Measurements from ENCODE around the gene SYT17.

Gene SYT17, protein sequence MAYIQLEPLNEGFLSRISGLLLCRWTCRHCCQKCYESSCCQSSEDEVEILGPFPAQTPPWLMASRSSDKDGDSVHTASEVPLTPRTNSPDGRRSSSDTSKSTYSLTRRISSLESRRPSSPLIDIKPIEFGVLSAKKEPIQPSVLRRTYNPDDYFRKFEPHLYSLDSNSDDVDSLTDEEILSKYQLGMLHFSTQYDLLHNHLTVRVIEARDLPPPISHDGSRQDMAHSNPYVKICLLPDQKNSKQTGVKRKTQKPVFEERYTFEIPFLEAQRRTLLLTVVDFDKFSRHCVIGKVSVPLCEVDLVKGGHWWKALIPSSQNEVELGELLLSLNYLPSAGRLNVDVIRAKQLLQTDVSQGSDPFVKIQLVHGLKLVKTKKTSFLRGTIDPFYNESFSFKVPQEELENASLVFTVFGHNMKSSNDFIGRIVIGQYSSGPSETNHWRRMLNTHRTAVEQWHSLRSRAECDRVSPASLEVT

GRCh38 chr16:19167710-19168370 lies at the start of gene SYT17:
Gene SYT17, plus strand, starts transcription at chr16:19168240. Its CDS starts 407 bp downstream, at chr16:19168647.
- Histone ChIP-seq H3K36me3 (ENCODE audit: insufficient read depth, low read length) (no peaks in the 10 kb centered on the region), H4K20me1 (ENCODE audit: insufficient read depth, low read length) (no peaks in the 10 kb centered on the region), H2AFZ (ENCODE audit: low read depth, low read length) (no peak within 1 kb of the TSS), H3K27me3 (ENCODE audit: insufficient read depth, low read length, poor library complexity) (no peaks in the 10 kb centered on the region), H3K9ac (ENCODE audit: low read depth, low read length) (no peak within 1 kb of the TSS), H3K27ac (ENCODE audit: low read length) (no peak within 1 kb of the TSS), H3K4me3 (ENCODE audit: low read depth in 1 of 2, low read length in 2 of 2) (no peak within 1 kb of the TSS), H3K9me3 (ENCODE audit: insufficient read depth, low read length, severe bottlenecking) (peaks cover 2% of the 10 kb centered on the region), H3K79me2 (ENCODE audit: insufficient read depth, low read length) (no peaks in the 10 kb centered on the region), H3K4me2 (ENCODE audit: insufficient read depth, low read length) (no peak within 1 kb of the TSS), H3K4me1 (ENCODE audit: insufficient read depth, low read length) (no peaks in the 10 kb centered on the region)
- ATAC-seq (ENCODE audit: insufficient read depth, low read depth) (no peak), DNase-seq (no peak)
- TF ChIP-seq, protein P1, sequence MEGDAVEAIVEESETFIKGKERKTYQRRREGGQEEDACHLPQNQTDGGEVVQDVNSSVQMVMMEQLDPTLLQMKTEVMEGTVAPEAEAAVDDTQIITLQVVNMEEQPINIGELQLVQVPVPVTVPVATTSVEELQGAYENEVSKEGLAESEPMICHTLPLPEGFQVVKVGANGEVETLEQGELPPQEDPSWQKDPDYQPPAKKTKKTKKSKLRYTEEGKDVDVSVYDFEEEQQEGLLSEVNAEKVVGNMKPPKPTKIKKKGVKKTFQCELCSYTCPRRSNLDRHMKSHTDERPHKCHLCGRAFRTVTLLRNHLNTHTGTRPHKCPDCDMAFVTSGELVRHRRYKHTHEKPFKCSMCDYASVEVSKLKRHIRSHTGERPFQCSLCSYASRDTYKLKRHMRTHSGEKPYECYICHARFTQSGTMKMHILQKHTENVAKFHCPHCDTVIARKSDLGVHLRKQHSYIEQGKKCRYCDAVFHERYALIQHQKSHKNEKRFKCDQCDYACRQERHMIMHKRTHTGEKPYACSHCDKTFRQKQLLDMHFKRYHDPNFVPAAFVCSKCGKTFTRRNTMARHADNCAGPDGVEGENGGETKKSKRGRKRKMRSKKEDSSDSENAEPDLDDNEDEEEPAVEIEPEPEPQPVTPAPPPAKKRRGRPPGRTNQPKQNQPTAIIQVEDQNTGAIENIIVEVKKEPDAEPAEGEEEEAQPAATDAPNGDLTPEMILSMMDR (IDR thresholded peaks at IDR 0.05; ENCODE audit: borderline replicate concordance, extremely low read depth, low read length, poor library complexity, severe bottlenecking): no peak
- TF ChIP-seq EZH2 (IDR thresholded peaks at IDR 0.05; ENCODE audit: borderline replicate concordance, low read depth, low read length, severe bottlenecking): no peak

- Histone ChIP-seq H3K9ac (ENCODE audit: low read depth, low read length) (no peak overlapping the region), H3K9me3 (ENCODE audit: insufficient read depth, low read length, severe bottlenecking) (no peaks in the 10 kb centered on the region), H2AFZ (ENCODE audit: low read depth, low read length) (no peak overlapping the region), H3K79me2 (ENCODE audit: insufficient read depth, low read length) (no peaks in the 10 kb centered on the region), H3K27ac (ENCODE audit: low read length) (no peak overlapping the region), H3K4me3 (ENCODE audit: low read depth in 1 of 2, low read length in 2 of 2) (no peak overlapping the region), H3K27me3 (ENCODE audit: insufficient read depth, low read length, poor library complexity) (peaks cover 17% of the 10 kb centered on the region), H3K4me2 (ENCODE audit: insufficient read depth, low read length) (no peak overlapping the region), H3K36me3 (ENCODE audit: insufficient read depth, low read length) (no peaks in the 10 kb centered on the region), H4K20me1 (ENCODE audit: insufficient read depth, low read length) (no peaks in the 10 kb centered on the region), H3K4me1 (ENCODE audit: insufficient read depth, low read length) (no peaks in the 10 kb centered on the region)
- ATAC-seq (ENCODE audit: insufficient read depth, low read depth): no peak
- TF ChIP-seq, protein P1 (IDR thresholded peaks at IDR 0.05; ENCODE audit: borderline replicate concordance, extremely low read depth, low read length, poor library complexity, severe bottlenecking): no peak
- no peak for TF ChIP-seq EZH2 (IDR thresholded peaks at IDR 0.05; ENCODE audit: borderline replicate concordance, low read depth, low read length, severe bottlenecking)
- no peak for DNase-seq
Measured at GRCh38 chr16:19118938-19119431, 49.1 kb upstream of the SYT17 start.

- H3K27ac ChIP-seq (ENCODE audit: low read length): no peak overlapping the region
Measured at GRCh38 chr16:19119564-19119963, 48.5 kb upstream of the SYT17 start.

More at GRCh38 chr16:19119564-19119963, 48.5 kb upstream of the SYT17 start:
- no peak overlapping the region for H3K9ac ChIP-seq (ENCODE audit: low read depth, low read length)
- H3K79me2 ChIP-seq (ENCODE audit: insufficient read depth, low read length): no peaks in the 10 kb centered on the region
- no peaks in the 10 kb centered on the region for H3K9me3 ChIP-seq (ENCODE audit: insufficient read depth, low read length, severe bottlenecking)
- no peak overlapping the region for H3K4me2 ChIP-seq (ENCODE audit: insufficient read depth, low read length)
- H3K36me3 ChIP-seq (ENCODE audit: insufficient read depth, low read length): no peaks in the 10 kb centered on the region
- H3K27me3 ChIP-seq (ENCODE audit: insufficient read depth, low read length, poor library complexity): peaks cover 17% of the 10 kb centered on the region
- DNase-seq (no peak), ATAC-seq (ENCODE audit: insufficient read depth, low read depth) (no peak)
- no peaks in the 10 kb centered on the region for H3K4me1 ChIP-seq (ENCODE audit: insufficient read depth, low read length)
- no peaks in the 10 kb centered on the region for H4K20me1 ChIP-seq (ENCODE audit: insufficient read depth, low read length)
- H2AFZ ChIP-seq (ENCODE audit: low read depth, low read length): no peak overlapping the region
- no peak for TF ChIP-seq EZH2 (IDR thresholded peaks at IDR 0.05; ENCODE audit: borderline replicate concordance, low read depth, low read length, severe bottlenecking)
- TF ChIP-seq, protein P1 (IDR thresholded peaks at IDR 0.05; ENCODE audit: borderline replicate concordance, extremely low read depth, low read length, poor library complexity, severe bottlenecking): no peak
- no peak overlapping the region for H3K4me3 ChIP-seq (ENCODE audit: low read depth in 1 of 2, low read length in 2 of 2)

Data from DND-41 (cell line).